ENCODE data around the gene SDK1.

SDK1 gene

DNA sequence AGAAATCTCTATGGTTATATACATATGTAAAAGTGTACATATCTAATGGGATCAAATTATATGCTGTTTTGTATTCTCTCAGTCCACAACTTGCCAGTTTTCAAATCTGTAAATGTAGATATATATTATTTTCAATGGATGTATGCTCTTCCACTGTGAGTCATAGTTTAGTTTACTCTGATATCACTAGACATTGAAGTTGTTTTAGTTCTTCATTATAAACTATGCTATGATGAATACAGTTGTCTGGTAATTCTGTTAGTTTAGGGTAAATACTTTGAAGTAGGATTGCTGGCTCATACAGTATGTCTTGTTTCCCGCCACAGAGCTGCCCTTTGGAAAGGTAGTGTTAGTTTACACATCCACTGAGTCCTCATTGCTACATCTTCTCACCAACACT lies 25.2 kb downstream of the SDK1 start:
- Histone ChIP-seq H3K27ac (ENCODE audit: poor library complexity, severe bottlenecking) (no peak overlapping the region), H3K36me3 (ENCODE audit: low read depth) (no peaks in the 10 kb centered on the region), H3K27me3 (ENCODE audit: insufficient read depth, poor library complexity, severe bottlenecking) (no peaks in the 10 kb centered on the region), H3K9me3 (ENCODE audit: severe bottlenecking) (no peaks in the 10 kb centered on the region), H3K4me3 (ENCODE audit: severe bottlenecking) (no peak overlapping the region), H3K4me1 (ENCODE audit: insufficient read depth, poor library complexity, severe bottlenecking) (no peaks in the 10 kb centered on the region)
- DNase-seq (ENCODE audit: low spot score) (no peak), ATAC-seq (ENCODE audit: low read depth) (no peak)
- TF ChIP-seq, protein P1, sequence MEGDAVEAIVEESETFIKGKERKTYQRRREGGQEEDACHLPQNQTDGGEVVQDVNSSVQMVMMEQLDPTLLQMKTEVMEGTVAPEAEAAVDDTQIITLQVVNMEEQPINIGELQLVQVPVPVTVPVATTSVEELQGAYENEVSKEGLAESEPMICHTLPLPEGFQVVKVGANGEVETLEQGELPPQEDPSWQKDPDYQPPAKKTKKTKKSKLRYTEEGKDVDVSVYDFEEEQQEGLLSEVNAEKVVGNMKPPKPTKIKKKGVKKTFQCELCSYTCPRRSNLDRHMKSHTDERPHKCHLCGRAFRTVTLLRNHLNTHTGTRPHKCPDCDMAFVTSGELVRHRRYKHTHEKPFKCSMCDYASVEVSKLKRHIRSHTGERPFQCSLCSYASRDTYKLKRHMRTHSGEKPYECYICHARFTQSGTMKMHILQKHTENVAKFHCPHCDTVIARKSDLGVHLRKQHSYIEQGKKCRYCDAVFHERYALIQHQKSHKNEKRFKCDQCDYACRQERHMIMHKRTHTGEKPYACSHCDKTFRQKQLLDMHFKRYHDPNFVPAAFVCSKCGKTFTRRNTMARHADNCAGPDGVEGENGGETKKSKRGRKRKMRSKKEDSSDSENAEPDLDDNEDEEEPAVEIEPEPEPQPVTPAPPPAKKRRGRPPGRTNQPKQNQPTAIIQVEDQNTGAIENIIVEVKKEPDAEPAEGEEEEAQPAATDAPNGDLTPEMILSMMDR (IDR thresholded peaks at IDR 0.05; ENCODE audit: poor library complexity, severe bottlenecking) = no peak

- DNase-seq (ENCODE audit: low spot score) (no peak), ATAC-seq (ENCODE audit: low read depth) (no peak)
- Histone ChIP-seq H3K27ac (ENCODE audit: poor library complexity, severe bottlenecking) (no peak overlapping the region), H3K9me3 (ENCODE audit: severe bottlenecking) (no peaks in the 10 kb centered on the region), H3K27me3 (ENCODE audit: insufficient read depth, poor library complexity, severe bottlenecking) (no peaks in the 10 kb centered on the region), H3K4me3 (ENCODE audit: severe bottlenecking) (no peak overlapping the region), H3K36me3 (ENCODE audit: low read depth) (no peaks in the 10 kb centered on the region), H3K4me1 (ENCODE audit: insufficient read depth, poor library complexity, severe bottlenecking) (no peaks in the 10 kb centered on the region)
- TF ChIP-seq, protein P1 (IDR thresholded peaks at IDR 0.05; ENCODE audit: poor library complexity, severe bottlenecking) = no peak
These were observed 26.0 kb downstream of the SDK1 start for GRCh38 chr7:3327099-3327498.

GRCh38 chr7:3327655-3328054 lies 26.6 kb downstream of the SDK1 start:
- ATAC-seq (ENCODE audit: low read depth) (no peak), DNase-seq (ENCODE audit: low spot score) (no peak)
- H3K27ac ChIP-seq (ENCODE audit: poor library complexity, severe bottlenecking) = no peak overlapping the region
- H3K36me3 ChIP-seq (ENCODE audit: low read depth) = no peaks in the 10 kb centered on the region
- no peak overlapping the region for H3K4me3 ChIP-seq (ENCODE audit: severe bottlenecking)
- TF ChIP-seq, protein P1 (IDR thresholded peaks at IDR 0.05; ENCODE audit: poor library complexity, severe bottlenecking) = no peak
- H3K4me1 ChIP-seq (ENCODE audit: insufficient read depth, poor library complexity, severe bottlenecking) = no peaks in the 10 kb centered on the region
- H3K9me3 ChIP-seq (ENCODE audit: severe bottlenecking) = no peaks in the 10 kb centered on the region
- H3K27me3 ChIP-seq (ENCODE audit: insufficient read depth, poor library complexity, severe bottlenecking) = no peaks in the 10 kb centered on the region

GRCh38 chr7:3332308-3332707 lies 31.3 kb downstream of the SDK1 start:
- ATAC-seq (ENCODE audit: low read depth) = no peak

DNA sequence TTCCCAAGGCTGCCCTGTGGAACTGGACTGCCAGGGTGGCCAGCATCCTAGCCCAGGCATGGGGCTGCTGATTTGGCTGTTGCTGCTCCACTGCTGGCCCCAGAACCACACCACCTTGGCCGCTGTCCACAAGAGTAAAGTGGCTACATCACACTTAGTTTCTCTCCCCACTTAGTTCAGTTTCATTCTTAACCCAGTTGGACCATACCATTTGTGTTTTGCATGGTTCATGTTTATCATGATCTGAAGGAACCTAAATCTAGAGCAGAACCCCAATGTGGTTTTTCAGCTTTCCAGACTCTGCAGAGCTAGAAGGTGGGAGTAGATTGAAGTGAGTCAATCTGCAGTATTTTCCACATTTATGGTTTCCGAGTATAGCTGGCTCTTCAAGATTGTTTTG lies 32.8 kb downstream of the SDK1 start:
- DNase-seq (ENCODE audit: low spot score) (no peak), ATAC-seq (ENCODE audit: low read depth) (no peak)
- Histone ChIP-seq H3K9me3 (ENCODE audit: severe bottlenecking) (no peaks in the 10 kb centered on the region), H3K4me1 (ENCODE audit: insufficient read depth, poor library complexity, severe bottlenecking) (no peaks in the 10 kb centered on the region), H3K36me3 (ENCODE audit: low read depth) (no peaks in the 10 kb centered on the region), H3K27ac (ENCODE audit: poor library complexity, severe bottlenecking) (no peak overlapping the region), H3K27me3 (ENCODE audit: insufficient read depth, poor library complexity, severe bottlenecking) (no peaks in the 10 kb centered on the region), H3K4me3 (ENCODE audit: severe bottlenecking) (no peak overlapping the region)
- TF ChIP-seq, protein P1 (IDR thresholded peaks at IDR 0.05; ENCODE audit: poor library complexity, severe bottlenecking) = no peak

More at GRCh38 chr7:3332308-3332707, 31.3 kb downstream of the SDK1 start:
- TF ChIP-seq, protein P1 (IDR thresholded peaks at IDR 0.05; ENCODE audit: poor library complexity, severe bottlenecking) = no peak
- Histone ChIP-seq H3K27me3 (ENCODE audit: insufficient read depth, poor library complexity, severe bottlenecking) (no peaks in the 10 kb centered on the region), H3K36me3 (ENCODE audit: low read depth) (no peaks in the 10 kb centered on the region), H3K27ac (ENCODE audit: poor library complexity, severe bottlenecking) (no peak overlapping the region), H3K9me3 (ENCODE audit: severe bottlenecking) (no peaks in the 10 kb centered on the region), H3K4me3 (ENCODE audit: severe bottlenecking) (no peak overlapping the region), H3K4me1 (ENCODE audit: insufficient read depth, poor library complexity, severe bottlenecking) (no peaks in the 10 kb centered on the region)
- DNase-seq (ENCODE audit: low spot score) = no peak

Measured in RWPE2 (cell line).